SIG-M5 (cell line): Measurements from ENCODE around the gene GID8.

Experiments used
- DNase-seq: peaks from one replicate; lab custom pipeline; 2025; lab: John Stamatoyannopoulos, UW

Gene GID8

DNA sequence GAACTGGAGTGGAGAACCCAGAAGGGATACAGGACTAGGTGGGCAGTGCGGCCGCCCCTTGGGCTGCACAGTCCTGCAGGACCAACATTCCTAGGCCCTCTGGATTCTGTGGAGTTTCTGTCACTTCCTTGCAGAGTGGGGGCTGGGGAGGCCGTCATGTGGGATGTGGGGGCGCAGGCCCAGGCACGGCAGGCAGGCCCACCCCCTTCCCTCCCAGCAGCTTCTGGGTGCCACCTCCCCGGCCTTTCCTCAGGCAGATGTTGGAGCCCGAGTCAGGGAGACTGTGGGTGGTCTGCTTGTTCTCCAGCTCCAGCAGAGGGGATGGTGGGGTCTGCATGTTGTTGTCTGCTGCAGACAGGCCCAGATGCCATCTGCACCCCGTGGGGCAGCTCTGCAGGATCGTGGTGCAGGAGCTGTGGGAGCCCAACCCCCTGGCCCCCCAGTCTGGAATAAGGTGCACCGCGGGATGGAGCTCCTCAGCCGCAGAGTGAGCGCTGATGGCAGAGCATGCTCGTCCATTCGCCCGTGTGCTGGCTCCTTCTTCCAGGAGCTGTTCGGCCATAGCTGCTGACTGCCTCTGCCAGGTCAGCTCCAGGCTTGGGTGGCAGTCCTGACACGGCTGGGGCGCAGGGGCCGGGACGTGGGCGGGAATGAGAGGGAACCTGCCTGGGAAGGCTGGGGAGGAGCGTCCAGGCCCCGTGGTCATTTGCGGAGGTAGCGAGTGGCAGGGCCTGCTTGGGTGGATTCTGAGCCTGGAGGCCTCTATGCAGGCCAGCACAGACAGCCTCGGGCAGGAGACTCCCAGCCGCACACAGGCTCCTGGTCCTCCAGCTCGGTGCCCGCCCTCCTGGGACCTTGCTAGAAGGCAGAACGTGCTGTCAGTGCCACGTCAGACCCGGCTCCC is 32.6 kb downstream of the GID8 start:
- no peak for DNase-seq

DNA sequence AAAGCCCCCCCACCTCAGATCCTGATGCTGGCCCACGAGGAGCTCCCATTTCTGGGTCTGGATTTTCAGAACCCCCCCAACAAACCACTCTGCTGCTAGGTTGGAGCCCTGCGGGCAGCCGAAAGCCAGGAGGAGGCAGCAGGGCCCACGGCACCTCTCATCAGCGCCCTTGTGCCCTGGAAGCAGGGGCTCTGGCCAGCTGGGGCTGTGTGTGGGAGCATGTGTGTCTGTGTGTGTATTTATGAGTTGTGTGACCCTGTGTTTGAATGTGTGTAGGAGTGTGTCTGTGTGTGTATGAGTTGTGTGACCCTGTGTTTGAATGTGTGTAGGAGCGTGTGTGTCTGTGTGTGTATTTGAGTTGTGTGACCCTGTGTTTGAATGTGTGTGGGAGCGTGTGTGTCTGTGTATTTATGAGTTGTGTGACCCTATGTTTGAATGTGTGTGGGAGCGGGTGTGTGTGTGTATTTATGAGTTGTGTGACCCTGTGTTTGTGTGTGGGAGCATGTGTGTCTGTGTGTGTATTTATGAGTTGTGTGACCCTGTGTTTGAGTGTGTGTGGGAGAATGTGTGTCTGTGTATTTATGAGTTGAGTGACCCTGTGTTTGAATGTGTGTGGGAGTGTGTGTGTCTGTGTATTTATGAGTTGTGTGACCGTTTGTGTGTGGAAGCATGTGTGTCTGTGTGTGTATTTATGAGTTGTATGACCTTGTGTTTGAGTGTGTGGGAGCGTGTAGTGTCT is 33.4 kb downstream of the GID8 start:
- DNase-seq: no peak

DNA sequence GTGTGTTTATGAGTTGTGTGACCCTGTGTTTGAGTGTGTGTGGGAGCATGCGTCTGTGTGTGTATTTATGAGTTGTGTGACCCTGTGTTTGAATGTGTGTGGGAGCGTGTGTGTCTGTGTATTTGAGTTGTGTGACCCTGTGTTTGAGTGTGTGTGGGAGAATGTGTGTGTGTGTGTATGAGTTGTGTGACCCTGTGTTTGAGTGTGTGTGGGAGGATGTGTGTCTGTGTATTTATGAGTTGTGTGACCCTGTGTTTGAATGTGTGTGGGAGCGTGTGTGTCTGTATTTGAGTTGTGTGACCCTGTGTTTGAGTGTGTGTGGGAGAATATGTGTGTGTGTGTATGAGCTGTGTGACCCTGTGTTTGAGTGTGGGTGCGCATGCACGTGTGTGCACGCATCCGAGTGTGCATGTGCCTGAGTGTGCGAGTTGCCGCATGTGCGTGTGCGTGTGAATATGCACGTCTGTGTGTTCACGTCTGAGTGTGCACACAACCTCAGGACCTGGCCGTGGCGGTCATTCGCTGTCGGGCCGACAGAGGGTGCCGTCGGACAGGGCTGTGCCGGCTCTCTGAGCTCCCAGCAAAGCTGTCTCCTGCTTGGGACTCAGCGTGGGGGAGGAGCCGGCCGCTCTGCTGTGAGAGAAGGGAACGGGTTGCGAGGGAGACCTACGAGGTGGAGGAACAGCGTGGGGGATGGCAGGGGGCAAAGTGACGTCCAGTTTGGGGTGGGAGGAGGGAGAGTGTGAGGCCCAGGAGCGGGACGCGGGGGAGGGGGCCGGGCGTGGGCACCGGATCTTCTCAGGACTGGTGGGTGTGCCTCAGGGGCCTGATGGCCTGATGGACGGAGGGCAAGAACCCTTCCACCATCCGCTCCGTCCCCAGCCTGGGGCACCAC is 34.2 kb downstream of the GID8 start:
- no peak for DNase-seq

DNA sequence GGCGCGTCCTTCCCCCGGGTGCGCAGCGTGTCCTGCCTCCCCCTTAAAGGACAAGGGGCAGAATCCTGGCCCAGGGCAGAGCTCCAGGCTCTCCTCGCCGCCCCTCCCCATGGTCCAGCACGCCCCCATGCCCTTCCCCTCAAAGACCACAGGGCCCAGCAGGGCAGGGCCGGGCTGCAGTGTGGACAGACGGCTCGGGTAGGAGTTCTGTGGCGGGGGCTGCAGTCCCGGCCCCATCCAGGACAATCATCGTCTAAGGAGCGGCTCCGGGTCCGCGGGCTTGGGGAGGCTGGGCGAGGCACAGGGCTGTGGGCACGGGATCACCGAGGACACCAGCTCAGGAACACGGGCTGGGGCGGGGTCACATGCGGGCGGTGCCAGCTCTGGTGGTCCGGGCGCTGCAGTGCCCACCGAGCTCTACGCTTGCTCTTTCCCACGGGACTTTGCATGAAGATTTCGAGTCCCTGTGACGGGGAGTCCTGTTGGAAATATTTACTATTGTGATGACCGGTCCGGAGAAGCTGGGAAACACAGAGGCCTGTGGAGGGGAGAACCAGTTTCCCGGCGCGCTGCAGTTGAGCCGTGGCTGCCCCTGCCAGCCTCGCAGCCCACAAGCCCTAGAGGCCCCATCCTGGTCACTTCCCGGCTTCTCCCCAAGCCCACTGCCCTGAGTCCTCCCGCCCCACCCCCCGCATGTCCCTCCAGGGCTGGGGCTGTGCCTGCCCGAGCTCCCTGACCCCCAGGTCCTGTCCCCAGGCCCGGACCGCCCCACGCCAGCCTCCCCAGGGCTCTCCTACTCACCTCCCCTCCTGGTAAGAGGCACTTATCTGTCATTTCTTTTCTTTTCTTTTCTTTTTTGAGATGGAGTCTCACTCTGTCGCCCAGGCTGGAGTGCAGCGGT is 35.1 kb downstream of the GID8 start:
- DNase-seq: no peak

DNA sequence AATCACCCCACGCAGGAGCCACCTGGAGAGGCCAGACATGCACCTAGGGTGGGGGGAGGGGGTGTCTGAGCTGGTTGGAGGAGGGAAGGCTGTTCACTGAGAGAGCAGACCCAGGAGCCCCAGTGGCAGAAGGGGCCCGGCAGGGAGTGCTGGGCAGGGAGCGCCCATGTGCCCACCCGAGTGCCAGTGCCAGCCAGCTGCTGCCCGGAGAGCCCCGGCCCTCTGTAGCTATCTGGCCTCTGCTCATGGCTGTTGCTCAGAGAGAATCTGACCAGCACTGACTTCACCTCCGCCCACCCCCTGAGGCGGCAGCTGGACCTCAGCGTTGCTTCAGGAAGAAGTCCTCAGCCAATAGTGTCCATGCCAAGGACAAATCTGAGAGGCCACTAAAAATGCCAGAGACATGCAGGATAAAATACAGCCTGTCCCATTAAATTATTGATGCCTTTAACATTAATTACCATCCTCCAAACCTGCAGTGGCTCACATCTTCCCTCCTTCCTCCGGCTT is 37.4 kb downstream of the GID8 start:
- DNase-seq: no peak

DNA sequence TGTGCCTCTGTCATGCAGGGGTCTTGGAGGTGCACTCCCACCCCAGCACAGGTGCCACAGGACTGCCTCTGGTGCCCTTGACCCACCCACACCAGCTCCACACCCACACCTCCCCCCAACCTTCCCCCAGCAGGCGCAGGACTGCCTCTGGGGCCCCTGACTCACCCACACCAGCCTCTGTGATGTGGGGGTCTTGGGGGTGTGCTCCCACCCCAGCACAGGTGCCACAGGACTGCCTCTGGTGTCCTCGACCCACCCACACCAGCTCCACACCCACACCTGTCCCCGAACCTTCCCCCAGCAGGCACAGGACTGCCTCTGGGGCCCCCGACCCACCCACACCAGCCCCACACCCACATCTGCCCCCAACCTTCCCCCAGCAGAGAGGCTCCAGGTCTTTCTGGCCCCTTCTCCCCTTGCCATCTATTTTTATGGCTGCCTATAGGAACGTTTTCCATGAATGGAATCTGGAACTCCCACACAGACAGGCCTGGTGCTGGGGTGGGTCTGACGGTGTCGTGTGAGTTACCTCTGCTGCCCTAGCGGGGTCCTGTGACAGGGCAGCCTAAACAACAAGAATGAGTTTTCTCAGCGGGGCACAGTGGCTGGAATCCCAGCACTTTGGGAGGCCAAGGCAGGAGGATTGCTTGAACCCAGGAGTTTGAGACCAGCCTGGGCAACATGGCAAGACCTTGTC is 38.0 kb downstream of the GID8 start:
- DNase-seq: no peak

DNA sequence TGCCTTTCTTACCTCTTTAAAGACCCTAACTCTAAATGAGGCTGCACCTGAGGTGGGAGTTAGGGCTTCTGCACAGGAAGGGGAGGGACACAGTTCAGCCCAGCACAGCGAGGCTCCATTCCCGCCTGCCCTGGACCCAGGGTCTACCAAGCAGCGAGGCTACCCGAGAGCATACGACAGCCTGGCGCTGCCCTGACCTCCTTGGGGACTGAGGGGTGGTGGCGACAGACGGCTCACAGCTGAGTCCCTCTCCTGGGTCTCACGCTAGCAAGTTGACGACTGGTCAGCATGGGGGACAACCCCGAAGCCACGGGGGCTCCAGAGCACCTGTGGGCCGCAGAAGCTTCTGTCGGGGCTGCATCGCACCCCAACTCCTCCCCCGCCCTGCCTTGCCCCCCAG is 38.9 kb downstream of the GID8 start:
- no peak for DNase-seq

DNA sequence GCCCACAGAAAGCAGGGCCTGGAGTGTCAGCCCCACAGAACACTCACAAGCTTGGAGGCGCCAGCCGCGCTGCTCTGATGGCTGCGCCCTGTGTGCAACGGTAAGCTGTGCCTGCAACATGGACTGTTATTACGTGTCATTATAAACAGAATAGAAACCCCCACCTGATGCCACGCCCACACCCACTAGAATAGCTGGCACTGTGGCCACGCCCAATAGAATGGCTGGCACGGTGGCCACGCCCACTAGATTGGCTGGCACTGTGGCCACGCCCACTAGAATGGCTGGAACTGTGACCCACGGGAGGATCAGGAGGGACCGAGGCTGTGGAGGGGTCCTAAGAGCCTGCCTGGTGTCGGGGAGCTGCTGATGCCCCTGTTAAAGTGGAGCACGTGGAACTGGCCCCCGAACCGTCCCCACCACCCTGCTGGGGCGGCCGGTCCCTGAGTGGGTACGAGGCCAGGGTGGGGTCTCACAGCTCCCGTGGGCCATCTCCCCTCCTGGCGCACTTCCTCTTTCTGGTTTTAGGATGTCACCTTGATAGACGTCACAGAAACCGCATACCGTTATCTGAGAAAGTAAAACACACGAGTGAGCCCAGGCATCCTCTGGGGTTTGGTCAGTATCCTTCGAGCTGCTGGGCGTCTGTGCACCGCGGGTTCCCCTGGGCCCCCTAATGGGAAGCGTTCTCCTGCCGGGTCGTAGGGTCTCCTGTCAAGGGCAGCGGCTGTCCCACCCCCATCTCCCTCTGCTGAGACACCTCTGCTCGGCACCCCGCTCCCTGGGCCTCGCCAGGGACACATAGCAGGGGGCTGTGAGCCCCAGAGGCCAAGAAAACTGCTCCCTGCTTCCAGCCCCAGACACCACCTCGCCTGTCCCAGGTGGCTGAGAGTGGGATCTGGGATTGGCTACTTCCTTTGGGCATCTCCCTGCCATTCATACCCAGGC is 39.9 kb downstream of the GID8 start:
- DNase-seq: no peak

DNA sequence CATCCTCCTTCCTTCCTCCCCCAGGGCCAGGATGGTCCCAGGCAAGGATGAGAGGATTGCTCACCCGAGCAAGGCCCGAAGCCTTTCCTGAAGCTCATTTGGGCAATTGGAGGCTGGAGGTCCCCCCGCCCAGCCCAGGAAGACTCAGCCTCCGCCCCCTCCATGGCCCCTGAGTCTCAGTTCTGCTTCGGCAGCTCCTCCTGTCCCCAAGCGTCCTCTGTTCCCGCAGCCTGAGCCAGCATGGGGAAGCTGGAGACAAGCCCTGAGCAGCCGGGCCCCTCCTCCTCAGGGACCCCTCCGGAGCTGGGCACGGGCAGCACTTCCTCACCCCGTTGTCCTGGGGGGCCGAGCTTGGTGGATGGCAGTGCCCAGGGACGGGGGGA is 40.6 kb downstream of the GID8 start:
- no peak for DNase-seq

DNA sequence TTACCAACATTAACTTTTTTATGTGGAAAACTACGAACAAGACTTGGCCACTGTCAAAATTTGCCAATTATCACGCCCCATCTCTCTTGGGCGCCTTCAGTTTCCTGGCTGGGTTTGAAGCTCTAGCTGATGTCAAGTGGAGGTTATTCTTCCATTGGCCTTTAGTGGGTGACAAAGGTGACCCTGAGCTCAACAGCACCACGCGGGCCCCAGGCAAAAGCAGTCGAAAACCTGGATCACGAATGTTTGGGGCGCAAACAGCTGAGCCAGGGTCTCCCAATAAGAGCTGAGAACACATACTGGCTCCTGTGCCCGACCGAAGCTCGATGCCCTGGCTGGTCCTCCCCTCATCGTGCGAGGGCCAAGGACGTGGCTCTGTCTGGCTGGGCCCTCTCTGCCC is 41.4 kb downstream of the GID8 start:
- no peak for DNase-seq

DNA sequence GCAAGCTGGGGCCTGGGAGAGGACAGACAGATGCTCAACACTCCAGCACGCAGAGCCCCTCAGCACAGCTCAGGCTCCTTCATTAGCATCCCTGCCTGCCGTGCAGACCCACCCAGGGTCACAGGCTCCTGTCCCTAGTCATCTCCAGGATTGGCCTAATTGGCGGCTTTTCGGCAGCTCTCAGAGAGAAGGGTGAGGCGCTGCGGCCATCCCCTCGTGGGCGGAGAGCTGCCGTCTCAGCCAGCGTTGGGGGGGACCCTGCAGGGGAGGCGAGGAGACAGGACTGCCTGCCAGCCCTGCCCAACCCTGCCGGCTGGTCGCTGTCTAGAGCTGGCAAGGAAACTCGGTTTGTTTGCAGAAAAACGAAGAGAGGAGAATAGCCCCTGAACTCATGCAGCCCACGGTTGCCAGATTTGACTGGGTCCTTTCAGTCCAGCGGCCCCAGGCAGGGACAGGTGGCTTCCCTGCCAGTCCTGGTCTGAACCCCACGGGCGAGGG is 42.0 kb downstream of the GID8 start:
- DNase-seq: no peak

DNA sequence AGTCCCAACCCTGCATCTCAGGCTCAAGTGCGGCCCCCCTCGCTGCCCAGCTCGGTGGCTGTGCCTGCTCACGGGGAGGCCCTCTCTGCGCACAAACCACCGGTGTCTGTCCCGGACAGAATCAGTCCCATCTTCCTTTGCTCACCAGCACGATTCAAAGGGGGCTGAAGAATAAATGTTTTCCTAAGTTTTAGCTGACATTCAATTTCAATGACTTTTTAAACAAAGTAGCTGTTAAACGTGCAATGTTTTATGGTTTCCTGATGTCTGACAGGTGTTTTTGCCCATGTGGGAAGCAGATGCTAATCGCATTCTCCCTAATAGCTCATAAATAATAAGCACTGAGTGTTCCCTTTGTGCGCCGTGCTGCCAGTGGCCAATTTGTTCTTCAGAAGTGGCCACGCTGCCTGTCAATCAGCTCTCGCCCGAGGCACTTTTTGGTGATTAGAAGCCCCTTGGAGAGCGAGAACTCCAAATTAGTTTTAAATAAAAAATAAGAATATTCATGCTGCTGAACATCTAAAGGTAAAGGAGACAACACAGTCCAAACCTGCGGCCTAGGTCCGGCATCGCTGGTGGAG is 42.5 kb downstream of the GID8 start:
- no peak for DNase-seq

DNA sequence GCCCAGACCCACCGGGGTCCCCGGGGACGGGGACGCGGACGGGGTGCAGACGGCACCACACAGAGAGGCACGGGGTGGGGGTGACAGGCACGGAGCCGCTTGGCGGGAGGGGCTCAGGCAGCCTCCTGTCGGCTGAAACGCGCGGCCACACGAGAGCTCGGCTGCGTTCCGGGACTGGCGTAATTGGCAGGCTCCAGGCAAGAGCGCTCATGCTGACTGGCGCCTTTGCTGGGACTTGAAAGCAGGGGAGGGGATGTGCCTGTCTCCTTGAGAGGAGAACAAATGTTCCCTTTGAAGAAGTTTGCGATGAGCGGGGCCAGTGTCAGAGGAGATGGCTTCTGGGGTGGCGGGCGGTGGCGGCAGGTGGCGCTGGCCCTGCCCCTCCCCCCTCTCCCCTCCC is 43.0 kb downstream of the GID8 start:
- DNase-seq: no peak

DNA sequence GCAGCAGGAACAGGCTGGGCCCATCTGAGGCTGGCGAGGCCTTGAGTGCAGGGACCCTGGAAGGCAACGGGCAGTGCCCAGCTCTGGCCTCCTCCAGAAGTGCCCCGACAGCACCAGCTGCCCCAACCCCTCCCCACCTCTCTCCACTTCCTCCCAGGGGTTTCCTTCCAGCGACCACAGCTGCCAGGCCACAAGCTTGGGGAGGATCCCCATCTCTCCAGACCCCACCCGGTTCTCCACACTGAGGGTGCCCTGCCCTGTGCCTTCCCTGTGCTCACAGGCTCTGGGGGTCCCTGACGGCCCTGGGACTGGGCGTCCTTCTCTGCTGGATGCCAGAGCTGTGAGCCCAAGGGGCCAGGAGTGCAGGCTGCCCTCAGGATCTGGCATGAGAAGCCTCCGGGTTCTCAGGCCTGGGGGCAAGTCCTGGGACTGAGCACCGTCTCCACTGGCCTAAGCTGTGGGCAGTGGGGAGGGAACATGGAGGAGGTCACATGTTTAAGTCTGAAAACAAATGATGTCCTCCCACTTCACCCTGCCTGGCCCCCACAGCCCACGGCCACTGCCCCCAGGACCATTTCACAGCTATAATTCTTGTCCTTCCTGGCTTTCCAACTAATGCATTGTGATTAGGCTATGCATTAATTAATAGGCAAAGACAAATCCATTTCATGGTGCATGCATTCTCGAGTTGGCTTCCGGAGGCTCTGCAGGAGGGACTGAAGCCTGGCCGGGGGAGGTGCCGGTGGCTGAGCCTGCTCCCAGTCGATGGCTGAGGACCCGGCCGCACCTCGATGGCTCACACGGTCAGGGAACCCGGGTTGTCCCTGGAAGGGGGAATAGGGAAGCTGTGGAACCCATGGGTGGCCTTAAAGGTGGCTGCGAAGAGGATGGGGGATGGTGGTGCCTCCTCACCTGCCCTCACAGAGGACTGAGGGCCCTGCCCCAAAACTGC is 44.5 kb downstream of the GID8 start:
- DNase-seq: no peak

DNA sequence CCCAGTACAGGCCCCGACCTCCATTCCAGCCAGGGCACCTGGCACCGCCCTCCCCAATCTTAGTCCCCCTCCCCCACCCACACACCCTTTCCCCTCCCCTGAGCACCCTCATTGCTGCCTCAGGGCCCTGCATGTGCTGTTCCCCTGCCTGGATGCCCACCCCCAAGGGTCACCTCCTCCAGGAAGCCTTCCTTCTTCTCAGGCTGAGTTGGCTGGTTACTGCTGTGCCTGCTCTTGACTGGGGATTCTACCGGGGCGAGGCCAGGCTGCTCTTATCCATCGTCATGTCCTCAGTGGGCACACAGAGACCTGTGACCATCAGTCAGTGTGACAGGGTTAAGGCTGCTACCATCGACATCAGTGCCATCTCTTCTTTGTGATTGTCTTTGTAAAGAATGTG is 45.3 kb downstream of the GID8 start:
- DNase-seq: no peak

DNA sequence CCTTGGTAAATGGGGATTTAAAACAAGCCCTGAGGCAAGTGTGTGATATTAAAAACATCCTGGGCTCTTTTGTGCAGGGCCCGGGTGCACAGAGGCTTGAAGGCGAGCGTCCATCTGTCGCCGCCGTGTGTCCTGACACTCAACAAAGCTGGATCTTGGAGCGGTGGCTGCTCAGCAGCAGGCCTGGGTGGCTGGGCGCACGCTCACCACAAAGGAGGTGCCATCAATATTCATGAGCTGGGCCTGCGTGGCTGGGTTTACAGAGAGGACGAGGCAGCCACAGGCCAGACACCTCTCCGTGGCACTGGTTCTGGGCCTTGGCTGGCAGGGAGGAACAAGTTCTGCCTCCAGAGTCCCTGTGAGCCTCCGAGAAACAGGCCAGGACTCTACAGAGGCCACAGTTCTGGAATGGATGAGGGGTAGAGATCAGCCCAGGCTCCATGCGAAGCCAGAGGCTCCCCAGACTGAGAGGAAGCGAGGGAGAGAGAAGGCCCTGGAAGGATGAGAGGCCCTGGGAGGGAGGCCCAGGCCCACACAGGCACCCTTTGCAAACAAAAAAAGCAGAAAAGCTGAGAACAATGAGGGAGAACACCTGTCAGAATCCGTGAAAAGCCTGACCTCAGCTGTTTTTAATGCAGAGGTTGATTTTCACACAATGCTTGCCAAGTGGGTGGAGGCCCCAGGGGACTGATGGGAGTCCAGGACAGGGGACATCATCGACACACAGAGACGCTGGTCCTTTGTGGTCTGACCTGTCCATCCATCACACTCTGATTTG is 46.9 kb downstream of the GID8 start:
- no peak for DNase-seq

DNA sequence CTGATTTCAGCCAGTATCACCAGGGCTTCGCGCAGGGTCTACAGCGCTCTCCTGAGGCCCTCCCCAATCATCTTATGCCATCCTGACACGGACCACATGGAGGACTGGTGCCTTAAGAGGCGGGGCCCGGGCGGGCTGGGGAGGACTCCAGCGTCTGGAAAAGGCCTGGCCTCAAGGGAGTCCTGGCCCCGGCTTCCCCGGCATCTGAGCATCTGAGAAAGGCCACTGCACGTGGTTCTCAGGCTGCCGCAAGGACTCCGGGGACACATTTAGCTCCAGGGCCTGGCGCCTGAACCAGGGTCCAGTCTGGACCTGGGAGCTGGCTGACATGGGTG is 47.5 kb downstream of the GID8 start:
- no peak for DNase-seq
